GM10266 (cell line): Measurements from ENCODE around the gene C19orf67.
A peak's percentile ranks its signal among the peaks of the same experiment; 100 is the strongest.

Experiments used
- DNase-seq: peaks from one replicate; pipeline ENCODE4 v3.0.0; 2012; ENCODE audit errors: extremely low spot score
- TF ChIP-seq, protein P1 (sequence below): IDR thresholded peaks from 2 replicates; pipeline ENCODE4 v1.5.1; 2012; ENCODE audit warnings: mild to moderate bottlenecking, low read depth; ENCODE audit not compliant: control insufficient read depth, insufficient read depth; ENCODE audit errors: missing control alignments

The C19orf67 gene

DNA sequence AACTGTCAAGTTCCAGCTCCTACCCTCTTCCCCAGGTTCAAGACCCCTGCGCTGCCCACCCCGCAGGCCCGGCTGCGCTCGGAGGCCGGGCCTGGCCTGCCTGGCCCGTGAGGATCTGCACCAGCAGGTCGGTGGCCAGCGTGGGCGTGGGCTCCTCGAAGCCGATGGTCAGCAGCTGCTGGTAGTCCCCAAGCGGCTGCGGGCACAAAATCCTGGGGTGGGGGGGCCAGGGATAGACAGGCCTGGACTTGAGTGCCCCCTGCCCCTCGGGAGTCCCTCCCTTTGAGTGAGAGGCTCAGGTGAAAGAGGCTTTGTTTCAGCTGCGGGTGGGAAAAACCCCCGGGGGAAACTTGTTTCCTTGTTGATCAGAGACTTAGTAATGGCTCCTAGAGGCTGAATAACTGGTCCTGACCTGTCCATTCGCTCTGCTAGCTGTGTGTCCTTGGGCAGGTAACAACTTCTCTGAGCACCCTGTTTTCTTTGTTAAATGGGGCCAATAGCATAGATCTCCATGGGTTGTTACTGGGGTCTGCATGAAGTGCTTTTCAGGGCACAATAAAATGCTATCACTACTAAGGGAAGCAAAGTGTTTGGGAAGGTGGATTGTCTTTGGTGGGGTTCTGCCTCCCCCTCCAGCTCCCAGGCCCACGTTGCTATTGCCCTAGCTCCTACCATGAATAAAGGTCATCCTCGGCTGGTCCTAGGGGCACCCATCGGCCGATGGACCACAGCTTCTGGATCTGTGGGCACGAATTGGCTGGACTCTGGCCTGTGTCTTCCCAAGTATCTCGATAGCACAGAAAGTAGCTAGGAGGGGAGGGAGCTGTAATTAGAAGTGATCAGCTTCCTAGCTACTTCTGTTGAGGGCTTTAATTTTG is 3.5 kb downstream of the C19orf67 start:
- DNase-seq, result no peak
- TF ChIP-seq, protein P1, sequence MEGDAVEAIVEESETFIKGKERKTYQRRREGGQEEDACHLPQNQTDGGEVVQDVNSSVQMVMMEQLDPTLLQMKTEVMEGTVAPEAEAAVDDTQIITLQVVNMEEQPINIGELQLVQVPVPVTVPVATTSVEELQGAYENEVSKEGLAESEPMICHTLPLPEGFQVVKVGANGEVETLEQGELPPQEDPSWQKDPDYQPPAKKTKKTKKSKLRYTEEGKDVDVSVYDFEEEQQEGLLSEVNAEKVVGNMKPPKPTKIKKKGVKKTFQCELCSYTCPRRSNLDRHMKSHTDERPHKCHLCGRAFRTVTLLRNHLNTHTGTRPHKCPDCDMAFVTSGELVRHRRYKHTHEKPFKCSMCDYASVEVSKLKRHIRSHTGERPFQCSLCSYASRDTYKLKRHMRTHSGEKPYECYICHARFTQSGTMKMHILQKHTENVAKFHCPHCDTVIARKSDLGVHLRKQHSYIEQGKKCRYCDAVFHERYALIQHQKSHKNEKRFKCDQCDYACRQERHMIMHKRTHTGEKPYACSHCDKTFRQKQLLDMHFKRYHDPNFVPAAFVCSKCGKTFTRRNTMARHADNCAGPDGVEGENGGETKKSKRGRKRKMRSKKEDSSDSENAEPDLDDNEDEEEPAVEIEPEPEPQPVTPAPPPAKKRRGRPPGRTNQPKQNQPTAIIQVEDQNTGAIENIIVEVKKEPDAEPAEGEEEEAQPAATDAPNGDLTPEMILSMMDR, result no peak

DNA sequence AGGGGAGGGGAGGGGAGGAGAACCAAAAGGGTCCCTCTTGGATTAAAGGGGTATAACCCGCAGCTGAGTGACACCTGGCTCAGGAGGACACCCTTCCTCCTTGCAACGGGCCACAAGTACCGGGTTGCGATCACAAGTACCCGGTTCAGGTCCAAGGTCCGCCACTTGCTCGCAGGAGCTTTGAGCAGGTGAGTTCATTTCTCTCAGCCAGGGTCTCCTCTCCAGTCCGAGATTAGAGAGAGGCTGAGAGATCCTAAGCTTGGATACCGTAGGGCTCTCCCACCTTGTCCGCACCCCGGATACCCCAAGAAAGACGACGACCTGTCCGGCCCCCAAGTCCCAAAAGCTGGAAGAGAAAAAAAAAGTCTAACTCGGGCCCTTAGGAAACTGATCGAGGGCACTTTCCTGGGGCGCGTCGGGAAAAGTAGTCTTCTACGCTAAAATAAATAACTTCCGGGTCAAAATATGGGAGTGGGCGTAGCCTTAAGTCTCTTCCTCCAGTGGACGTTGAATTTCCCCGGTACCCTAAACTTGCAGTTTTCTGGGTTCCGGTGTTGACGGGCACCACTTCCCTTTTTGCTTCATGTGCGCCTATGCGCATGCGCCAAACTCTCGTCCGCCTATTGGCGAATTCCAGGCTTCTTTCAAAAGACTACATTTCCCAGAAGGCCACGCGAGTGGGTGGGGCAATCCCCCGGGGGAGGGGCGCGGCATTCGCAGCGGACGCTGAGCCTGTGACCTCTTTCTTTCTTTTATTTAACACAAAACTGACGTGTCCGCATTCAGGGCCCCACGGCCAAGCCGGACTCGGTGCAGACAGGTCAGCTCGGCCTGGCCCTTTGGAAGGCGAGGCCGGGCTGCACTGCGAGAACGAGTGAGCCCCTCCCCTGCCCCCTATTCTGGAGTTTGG is 4.4 kb downstream of the C19orf67 start:
- TF ChIP-seq, protein P1, result no peak
- DNase-seq, result peak; percentile 99

DNA sequence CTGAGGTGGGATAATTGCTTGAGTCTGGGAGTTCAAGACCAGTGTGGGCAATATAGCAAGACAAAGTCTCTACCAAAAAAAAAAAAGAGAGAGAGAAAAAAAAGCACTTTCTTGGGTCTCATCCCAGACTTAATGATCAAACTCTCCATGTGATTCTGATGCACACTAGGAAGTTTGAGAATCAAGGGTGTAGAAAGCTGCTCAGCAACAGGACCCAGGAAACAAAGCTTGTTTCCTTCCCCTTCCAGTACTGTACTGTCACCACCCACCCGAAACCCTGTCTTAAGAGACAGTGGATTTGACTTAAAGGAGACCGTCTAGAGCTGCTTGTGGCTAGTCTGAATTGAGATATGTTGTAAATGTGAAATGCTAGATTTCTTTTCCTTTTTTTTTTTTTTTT is 7.2 kb downstream of the C19orf67 start:
- DNase-seq, result no peak
- TF ChIP-seq, protein P1, result no peak

DNA sequence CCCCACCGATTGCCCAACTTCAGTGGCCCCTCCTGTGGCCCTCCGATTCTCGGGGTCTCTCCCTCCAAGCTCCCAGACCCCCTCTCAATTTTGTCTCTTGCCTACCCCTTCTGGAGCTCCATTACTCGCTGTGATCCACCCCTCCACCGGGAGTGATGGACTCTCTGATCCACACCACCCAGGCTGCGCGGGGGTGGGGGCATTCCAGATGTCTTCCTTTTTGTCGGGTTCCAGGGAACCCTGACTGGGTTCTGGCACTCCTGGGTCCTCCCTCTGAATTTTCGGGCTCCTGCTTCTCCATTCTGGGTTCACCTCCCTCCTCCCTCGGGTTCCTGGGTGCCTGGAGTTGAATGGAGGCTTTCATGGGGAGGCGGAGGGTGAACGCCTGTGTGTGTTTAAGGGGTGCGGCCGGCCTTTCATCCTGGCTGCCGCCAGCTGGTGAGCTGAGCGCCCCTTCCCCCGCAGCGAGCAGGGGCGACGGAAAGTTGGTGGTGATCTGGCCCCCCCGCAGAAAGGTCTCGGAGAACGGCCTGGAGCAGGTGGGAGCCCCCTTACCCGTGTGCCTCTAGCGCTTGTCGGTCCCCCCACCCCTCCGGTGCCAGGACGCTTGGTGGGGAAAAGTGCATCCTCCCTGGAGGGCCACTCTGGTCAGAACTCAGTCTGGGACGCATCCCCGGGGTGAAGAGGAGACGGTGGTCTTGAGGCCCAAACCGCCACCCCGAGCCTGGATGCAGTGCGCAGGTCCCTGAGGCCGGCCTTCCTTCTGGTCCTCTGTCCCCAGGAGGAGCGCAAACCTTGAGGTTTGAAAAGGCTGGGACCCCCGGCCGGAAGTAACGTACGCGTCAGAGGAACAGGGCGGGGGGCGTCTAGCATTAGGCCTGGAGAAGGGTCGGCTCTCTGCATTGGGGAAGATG is 11.4 kb downstream of the C19orf67 start:
- TF ChIP-seq, protein P1, result no peak
- DNase-seq, result no peak

DNA sequence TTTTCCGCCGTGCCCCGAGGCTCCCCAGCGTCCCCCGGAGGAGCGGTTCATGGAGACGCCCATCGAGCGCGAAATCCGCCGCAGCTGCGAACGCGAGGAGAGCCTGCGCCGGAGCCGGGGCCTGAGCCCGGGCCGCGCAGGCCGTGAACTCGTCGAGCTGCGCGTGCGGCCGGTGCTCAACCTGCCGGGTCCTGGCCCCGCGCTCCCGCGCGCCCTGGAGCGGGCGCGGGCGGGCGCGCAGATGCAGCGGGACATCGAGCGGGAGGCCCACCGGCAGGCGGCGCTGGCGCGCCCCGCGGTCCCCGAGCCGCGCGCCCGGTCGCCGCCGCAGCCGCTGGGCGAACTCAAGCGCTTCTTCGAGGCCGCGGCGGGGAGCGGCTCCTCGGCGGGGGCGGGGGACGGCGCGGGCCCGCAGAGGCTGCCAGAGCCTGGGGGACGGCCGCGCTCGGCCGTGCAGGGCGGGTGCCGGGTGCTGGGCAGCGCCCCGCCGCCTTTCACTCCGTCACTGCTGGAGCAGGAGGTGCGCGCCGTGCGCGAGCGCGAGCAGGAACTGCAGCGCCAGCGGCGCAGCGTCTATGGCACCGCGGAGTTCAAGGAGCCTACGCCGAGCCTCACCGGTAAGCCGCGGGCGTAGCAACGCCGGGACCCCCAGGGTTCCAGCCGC is 12.2 kb downstream of the C19orf67 start:
- TF ChIP-seq, protein P1, result peak; percentile 89
- peak; percentile 91 for DNase-seq

DNA sequence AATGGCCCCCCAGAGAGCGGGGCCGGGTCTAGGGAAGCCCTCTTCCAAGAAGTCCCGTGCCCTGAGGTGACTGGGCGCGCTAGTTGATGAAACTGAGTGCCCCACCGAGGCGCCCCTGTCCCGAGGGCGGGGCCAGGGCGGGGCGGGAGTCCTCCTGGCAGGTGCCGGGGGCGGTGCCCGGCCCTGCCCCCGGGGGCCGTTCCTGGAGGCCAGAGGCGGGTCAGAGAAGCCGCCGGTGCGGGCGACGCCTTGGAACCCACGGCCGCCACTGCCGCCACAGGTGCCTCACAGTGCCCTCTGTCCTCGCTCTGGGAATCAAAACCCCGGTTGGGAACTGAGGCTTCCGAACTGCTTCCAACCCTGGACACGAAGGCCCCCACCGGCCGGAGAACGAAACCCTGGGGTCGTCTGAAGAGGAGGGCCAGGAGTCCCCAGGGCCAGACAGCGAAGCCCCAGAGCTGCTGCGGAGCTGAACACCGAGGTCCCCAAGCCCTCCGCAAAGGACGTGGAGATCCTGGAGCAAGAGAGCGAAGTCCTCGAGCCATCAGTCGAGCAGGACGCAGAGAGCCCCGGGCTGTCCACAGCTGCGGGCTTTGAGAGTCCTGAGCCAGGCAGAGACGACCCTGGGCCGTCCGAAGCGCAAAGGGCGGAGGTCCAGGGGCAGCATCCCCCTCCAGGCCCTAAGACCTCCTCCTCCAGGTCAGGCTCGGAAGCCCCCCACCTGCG is 12.9 kb downstream of the C19orf67 start, which contains the start of gene MISP3:
MISP3 (plus strand) TSS at position 252 of the 726 bp plus-strand sequence. CDS start 524 bp downstream, outside the sequence.
- peak; percentile 70 for DNase-seq
- TF ChIP-seq, protein P1, result no peak
